Measurements from ENCODE around the gene POLRMT. TPM values are rescaled to one million over a fixed set of nuclear protein-coding genes. Genes with fewer than 3 reads are reported as not detected.
"Not testable (repeated sequence)": the region's sequence is repeated elsewhere in the genome, so short reads cannot be mapped to it uniquely, and the experiment has no call there.

POLRMT gene
- total and polyA plus RNA-seq, 5 donors: 36.1 to 46.4 (median 44.8) TPM

DNA sequence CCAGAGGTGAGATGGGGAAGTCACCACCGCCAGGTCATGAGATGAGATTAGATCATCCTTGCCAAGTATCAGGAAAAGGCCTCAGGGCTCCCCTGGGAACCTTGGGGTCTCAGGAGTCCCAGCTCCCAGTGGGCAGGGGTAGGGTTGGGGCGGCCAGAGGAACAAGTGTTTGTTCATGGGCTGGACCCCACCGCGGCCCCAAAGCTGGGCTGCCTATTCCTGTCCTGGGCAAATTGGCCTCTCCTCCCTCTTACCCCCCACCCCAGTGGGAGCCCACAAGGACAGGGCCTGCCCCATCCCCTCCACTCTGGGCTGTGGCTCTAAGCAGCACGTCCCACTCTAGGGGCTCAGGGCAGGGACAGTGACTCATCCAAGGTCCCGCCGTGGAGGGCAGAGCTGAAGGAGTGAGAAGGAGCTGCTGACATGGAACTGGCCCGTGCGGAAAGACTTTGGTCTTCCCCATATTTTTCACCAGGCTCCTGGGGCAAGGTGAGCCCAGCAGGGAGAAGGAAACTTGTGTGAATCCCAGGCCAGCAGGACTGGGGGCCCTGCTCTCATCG, 47.7 kb downstream of the POLRMT start:
- no peaks in the 10 kb centered on the region for H3K4me1 ChIP-seq (ENCODE audit: control insufficient read depth, insufficient read depth, low read length)
- intact Hi-C loops (cut with DNase I): no loop called here
- H3K4me3 ChIP-seq (ENCODE audit: low read length): no peak overlapping the region
- H3K9me3 ChIP-seq (ENCODE audit: control insufficient read depth, low read length): no peaks in the 10 kb centered on the region
- DNase-seq (peak in 1 of 3 donors; percentile 42), ATAC-seq (peak in 1 of 2 donors; percentile 8)
- no peak overlapping the region for H3K27ac ChIP-seq (ENCODE audit: low read length)
- H3K27me3 ChIP-seq (ENCODE audit: control insufficient read depth, insufficient read depth): no peaks in the 10 kb centered on the region
- 57% methylated on average over 10 of the region's 10 CpGs for WGBS

DNA sequence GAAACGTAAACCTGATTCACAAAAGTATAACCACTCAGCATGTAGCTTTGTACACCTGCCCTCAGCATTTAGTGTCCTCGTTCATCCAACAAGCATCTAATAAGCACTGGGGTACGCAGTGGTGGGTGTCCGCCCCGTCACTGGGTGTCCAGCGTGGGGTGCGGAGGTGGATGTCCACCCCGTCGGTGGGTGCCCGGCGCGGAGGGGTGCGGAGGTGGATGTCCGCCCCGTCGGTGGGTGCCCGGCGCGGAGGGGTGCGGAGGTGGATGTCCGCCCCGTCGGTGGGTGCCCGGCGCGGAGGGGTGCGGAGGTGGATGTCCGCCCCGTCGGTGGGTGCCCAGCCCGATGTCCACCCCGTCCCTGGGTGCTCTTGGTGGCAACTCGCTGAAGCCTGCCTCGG, 48.2 kb downstream of the POLRMT start:
- ATAC-seq; H3K27ac ChIP-seq (ENCODE audit: low read length); H3K9me3 ChIP-seq (ENCODE audit: control insufficient read depth, low read length); H3K4me3 ChIP-seq (ENCODE audit: low read length); H3K4me1 ChIP-seq (ENCODE audit: control insufficient read depth, insufficient read depth, low read length); intact Hi-C loops (cut with DNase I); H3K27me3 ChIP-seq (ENCODE audit: control insufficient read depth, insufficient read depth): not testable (repeated sequence)
- WGBS: 81% methylated on average over 33 of the region's 34 CpGs
- DNase-seq: peak in 2 of 3 donors; percentile 42 to 64

DNA sequence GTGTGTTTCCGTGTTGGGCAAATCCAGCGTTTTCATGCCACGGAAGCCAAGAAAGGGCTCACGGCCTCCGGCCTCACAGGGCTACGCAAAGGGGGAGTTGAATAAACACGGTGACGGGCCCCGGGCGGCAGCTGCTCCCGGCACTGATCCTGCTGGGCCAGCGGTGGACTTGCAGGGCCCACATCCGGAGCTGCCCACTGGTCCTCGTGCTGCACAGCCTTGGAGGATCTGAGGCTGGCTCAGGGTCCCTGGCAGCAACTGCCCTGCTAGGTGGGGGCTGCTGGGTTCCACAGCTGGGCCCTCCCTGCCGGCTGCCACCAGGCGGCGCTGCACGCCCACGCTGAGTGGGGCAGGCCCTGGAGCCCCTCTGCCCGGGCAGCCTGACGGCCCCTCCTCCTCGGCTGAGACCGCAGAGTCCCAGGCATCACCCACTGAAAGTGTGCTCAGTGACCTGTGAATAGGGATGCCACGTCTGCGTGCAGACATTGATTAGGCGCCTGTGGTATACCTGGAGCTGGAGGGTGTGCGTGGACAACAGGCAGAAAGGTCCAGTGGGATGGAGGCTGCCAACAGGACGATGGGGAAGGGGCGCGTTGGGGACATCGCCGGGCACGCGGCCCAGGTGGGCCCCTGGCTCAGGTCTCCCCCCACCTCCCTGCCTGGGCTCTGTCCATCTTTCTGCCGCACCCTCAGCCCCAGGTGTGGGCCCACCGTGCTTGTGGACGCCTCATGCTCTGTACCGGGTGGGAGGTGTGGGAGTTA, 48.9 kb downstream of the POLRMT start:
- intact Hi-C loops (cut with DNase I): no loop called here
- Histone ChIP-seq H3K4me1 (ENCODE audit: control insufficient read depth, insufficient read depth, low read length) (no peaks in the 10 kb centered on the region), H3K4me3 (ENCODE audit: low read length) (no peak overlapping the region), H3K27ac (ENCODE audit: low read length) (no peak overlapping the region), H3K27me3 (ENCODE audit: control insufficient read depth, insufficient read depth) (no peaks in the 10 kb centered on the region), H3K9me3 (ENCODE audit: control insufficient read depth, low read length) (no peaks in the 10 kb centered on the region)
- DNase-seq: peak in 2 of 3 donors; percentile 77 to 85
- WGBS: 24% methylated on average over 38 of the region's 38 CpGs
- peak; percentile 53 to 64 for ATAC-seq

DNA sequence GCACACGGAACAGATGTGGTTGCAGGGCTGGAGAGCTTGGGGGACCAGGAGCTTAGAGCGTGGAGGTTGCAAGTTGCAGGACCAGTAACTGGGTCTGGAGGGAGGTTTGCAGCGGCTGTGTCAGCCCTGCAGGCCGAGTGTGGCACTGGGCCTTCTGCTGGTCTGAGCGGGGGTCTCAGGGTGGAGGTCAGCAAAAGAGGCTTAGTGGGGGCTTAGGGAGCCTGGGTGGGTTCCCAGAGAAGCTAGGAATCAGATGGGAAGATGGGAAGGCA, 49.4 kb downstream of the POLRMT start:
- no peak overlapping the region for H3K27ac ChIP-seq (ENCODE audit: low read length)
- H3K4me1 ChIP-seq (ENCODE audit: control insufficient read depth, insufficient read depth, low read length): no peaks in the 10 kb centered on the region
- H3K27me3 ChIP-seq (ENCODE audit: control insufficient read depth, insufficient read depth): no peaks in the 10 kb centered on the region
- WGBS: 72% methylated on average over 5 of the region's 5 CpGs
- intact Hi-C loops (cut with DNase I): no loop called here
- DNase-seq: no peak
- no peak for ATAC-seq
- no peak overlapping the region for H3K4me3 ChIP-seq (ENCODE audit: low read length)
- no peaks in the 10 kb centered on the region for H3K9me3 ChIP-seq (ENCODE audit: control insufficient read depth, low read length)

DNA sequence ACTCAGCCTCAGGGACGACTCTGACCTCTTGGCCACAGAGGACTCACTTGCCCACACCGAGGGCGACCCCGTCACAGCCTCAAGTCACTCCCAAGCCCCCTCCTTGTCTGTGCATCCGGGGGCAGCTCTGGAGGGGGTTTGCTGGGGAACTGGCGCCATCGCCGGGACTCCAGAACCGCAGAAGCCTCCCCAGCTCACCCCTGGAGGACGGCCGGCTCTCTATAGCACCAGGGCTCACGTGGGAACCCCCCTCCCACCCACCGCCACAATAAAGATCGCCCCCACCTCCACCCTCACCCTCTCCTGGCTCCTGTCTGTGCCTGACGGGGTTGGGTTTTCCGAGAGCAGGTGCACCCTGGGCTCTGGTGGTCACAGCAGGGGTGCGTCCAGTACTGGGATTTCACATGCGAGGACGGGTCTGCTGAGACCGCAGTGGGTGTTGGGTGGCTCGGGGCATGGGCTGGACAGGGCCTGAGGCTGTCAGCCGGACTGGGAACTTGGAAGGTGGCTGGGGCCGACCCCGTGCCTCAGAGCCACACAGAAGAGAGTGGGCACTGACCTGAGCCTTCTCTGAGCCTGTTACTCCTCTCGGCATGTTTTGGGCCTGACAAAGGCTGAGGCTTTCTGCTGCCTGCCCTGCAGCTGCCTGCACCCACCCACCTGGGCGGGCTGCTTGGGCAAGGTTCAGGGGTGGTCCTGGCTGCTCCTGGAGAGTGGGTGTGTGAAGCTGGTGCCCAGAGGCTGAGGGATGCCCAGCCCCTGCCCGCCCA, 50.0 kb downstream of the POLRMT start:
- Histone ChIP-seq H3K9me3 (ENCODE audit: control insufficient read depth, low read length) (no peaks in the 10 kb centered on the region), H3K27me3 (ENCODE audit: control insufficient read depth, insufficient read depth) (no peaks in the 10 kb centered on the region), H3K27ac (ENCODE audit: low read length) (no peak overlapping the region), H3K4me3 (ENCODE audit: low read length) (no peak overlapping the region), H3K4me1 (ENCODE audit: control insufficient read depth, insufficient read depth, low read length) (no peaks in the 10 kb centered on the region)
- DNase-seq (peak in 1 of 3 donors; percentile 40), ATAC-seq (no peak)
- 86% methylated on average over 27 of the region's 27 CpGs for WGBS
- intact Hi-C loops (cut with DNase I): no loop called here

DNA sequence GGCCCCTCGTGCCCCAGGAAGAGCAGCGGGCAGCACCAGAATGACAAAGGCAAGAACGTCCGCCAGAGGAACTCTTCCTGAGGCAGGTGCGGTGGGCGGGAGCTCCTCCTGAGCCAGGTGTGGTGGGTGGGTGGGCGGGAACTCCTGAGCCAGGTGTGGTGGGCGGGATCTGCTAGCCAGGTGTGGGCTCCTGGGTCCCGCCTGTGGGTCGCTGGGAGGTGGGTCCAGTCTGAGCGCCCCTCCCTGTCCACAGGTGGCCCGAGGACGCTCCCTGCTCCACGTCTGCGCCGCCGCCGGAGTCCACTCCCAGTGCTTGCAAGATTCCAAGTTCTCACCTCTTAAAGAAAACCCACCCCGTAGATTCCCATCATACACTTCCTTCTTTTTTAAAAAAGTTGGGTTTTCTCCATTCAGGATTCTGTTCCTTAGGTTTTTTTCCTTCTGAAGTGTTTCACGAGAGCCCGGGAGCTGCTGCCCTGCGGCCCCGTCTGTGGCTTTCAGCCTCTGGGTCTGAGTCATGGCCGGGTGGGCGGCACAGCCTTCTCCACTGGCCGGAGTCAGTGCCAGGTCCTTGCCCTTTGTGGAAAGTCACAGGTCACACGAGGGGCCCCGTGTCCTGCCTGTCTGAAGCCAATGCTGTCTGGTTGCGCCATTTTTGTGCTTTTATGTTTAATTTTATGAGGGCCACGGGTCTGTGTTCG, 50.7 kb downstream of the POLRMT start:
- intact Hi-C loops (cut with DNase I): no loop called here
- Histone ChIP-seq H3K9me3 (ENCODE audit: control insufficient read depth, low read length) (no peaks in the 10 kb centered on the region), H3K27me3 (ENCODE audit: control insufficient read depth, insufficient read depth) (no peaks in the 10 kb centered on the region), H3K27ac (ENCODE audit: low read length) (no peak overlapping the region), H3K4me3 (ENCODE audit: low read length) (no peak overlapping the region), H3K4me1 (ENCODE audit: control insufficient read depth, insufficient read depth, low read length) (no peaks in the 10 kb centered on the region)
- WGBS: 88% methylated on average over 31 of the region's 31 CpGs
- DNase-seq: peak in 1 of 3 donors; percentile 46
- no peak for ATAC-seq

DNA sequence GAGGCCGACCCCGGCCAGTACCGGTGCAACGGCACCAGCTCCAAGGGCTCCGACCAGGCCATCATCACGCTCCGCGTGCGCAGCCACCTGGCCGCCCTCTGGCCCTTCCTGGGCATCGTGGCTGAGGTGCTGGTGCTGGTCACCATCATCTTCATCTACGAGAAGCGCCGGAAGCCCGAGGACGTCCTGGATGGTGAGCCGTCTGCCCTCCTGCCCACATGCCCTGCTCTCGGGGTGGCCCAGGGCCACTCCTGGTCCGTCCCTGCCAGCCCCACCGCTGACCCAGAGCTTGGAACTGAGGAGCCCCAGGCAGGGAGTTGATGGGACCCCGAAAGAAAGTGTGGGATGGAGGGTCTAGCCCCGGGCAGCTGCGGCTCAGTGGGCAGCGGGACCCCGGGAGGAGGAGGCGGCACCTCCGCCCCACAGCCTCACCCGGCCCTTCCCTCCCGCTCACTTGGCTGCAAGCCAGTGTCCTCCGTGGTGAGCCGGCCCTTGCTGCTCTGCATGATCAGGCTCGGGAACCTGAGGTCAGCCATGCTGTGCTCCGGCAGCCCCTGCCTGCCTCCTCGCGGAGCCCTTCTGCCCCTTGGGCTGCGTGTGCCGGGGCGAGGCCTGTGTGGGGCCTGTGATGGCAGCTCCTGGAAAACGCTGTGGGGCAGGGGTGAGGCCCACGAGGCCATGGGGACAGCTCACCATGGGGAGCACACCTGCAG, 51.8 kb downstream of the POLRMT start:
- no peak for ATAC-seq
- 82% methylated on average over 40 of the region's 40 CpGs for WGBS
- Histone ChIP-seq H3K27me3 (ENCODE audit: control insufficient read depth, insufficient read depth) (no peaks in the 10 kb centered on the region), H3K27ac (ENCODE audit: low read length) (no peak overlapping the region), H3K9me3 (ENCODE audit: control insufficient read depth, low read length) (no peaks in the 10 kb centered on the region), H3K4me1 (ENCODE audit: control insufficient read depth, insufficient read depth, low read length) (no peaks in the 10 kb centered on the region), H3K4me3 (ENCODE audit: low read length) (no peak overlapping the region)
- intact Hi-C loops (cut with DNase I): no loop called here
- DNase-seq: peak in 1 of 3 donors; percentile 57

DNA sequence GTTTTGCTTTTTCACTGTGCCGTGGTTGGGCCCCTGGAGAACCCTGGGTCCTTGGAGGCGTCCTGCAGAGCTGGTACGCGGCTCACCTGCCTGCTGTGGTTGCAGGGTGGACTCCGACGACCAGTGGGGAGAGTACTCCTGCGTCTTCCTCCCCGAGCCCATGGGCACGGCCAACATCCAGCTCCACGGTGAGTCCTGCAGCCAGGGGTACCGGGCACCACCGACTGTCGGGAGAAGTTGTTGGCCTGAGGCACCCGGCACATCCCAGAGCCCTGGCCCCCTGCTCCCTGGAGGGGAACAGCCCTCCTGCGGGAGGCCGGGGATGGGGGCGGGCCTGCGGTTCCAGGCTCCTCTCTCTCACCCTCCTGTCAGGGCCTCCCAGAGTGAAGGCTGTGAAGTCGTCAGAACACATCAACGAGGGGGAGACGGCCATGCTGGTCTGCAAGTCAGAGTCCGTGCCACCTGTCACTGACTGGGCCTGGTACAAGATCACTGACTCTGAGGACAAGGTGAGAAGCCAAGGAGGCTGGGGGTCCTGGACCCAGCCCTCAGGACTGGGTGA, 53.0 kb downstream of the POLRMT start:
- H3K4me1 ChIP-seq (ENCODE audit: control insufficient read depth, insufficient read depth, low read length): no peaks in the 10 kb centered on the region
- peak in 1 of 3 donors; percentile 39 for DNase-seq

DNA sequence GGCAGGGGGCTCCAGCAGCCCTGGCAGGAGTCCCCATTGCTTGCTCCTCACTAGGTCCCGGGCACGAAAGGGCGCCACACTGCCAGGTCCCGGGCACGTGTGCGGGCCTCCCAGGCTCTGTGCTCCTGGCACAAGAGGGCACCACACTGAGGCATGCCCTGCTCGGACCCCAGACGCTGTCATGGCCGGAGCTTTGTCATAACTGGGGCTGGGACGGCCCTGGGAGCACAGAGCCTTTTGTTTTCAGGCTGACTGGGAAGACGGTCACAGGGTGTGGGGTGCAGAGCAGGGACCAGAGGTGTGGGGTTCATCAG, 53.5 kb downstream of the POLRMT start:
- WGBS: 90% methylated on average over 11 of the region's 11 CpGs
- no peaks in the 10 kb centered on the region for H3K4me1 ChIP-seq (ENCODE audit: control insufficient read depth, insufficient read depth, low read length)

More for the DNA sequence above, 53.0 kb downstream of the POLRMT start:
- no peak overlapping the region for H3K4me3 ChIP-seq (ENCODE audit: low read length)
- no peaks in the 10 kb centered on the region for H3K27me3 ChIP-seq (ENCODE audit: control insufficient read depth, insufficient read depth)
- no peak for ATAC-seq
- no peaks in the 10 kb centered on the region for H3K9me3 ChIP-seq (ENCODE audit: control insufficient read depth, low read length)
- 88% methylated on average over 22 of the region's 22 CpGs for WGBS
- intact Hi-C loops (cut with DNase I): no loop called here
- no peak overlapping the region for H3K27ac ChIP-seq (ENCODE audit: low read length)

DNA sequence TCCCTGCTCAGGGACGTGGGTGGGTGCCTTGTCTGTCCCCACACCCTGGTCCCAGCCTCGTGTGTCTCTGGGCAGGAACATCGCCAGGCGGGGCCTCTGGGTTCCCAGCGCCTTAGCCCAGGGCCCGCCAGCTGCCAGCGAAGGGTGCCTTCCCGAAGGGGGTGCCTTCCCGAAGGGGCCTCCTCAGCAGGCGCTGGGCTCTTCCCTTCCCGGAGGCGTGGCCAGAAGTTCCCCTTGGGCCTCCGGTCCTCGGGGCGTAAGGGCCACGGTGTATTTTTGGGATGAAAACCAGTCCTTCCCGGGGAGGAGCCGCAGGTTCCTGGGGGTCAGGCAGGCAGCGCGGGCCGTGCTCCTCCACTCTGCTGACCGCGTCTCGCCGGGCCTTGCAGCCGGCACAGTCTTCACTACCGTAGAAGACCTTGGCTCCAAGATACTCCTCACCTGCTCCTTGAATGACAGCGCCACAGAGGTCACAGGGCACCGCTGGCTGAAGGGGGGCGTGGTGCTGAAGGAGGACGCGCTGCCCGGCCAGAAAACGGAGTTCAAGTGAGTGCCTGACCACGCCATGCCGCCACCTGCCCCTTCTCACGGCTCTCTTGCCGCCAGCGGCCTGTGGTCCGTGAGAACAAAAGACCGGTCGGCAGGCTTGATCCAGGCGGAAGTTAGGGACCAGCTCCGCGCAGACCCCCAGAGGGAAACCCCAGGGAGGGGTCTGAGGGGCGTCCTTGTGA, 54.1 kb downstream of the POLRMT start:
- Histone ChIP-seq H3K4me3 (ENCODE audit: low read length) (no peak overlapping the region), H3K27me3 (ENCODE audit: control insufficient read depth, insufficient read depth) (no peaks in the 10 kb centered on the region), H3K27ac (ENCODE audit: low read length) (no peak overlapping the region), H3K9me3 (ENCODE audit: control insufficient read depth, low read length) (no peaks in the 10 kb centered on the region), H3K4me1 (ENCODE audit: control insufficient read depth, insufficient read depth, low read length) (no peaks in the 10 kb centered on the region)
- ATAC-seq (no peak), DNase-seq (peak in 1 of 3 donors; percentile 48)
- 80% methylated on average over 46 of the region's 46 CpGs for WGBS
- intact Hi-C loops (cut with DNase I): no loop called here

More for the DNA sequence above, 53.5 kb downstream of the POLRMT start:
- Histone ChIP-seq H3K9me3 (ENCODE audit: control insufficient read depth, low read length) (no peaks in the 10 kb centered on the region), H3K27ac (ENCODE audit: low read length) (no peak overlapping the region), H3K4me3 (ENCODE audit: low read length) (no peak overlapping the region), H3K27me3 (ENCODE audit: control insufficient read depth, insufficient read depth) (no peaks in the 10 kb centered on the region)
- ATAC-seq: no peak
- no peak for DNase-seq
- intact Hi-C loops (cut with DNase I): no loop called here
